ENCODE results near the gene OR11H7. TPM values are rescaled to one million over a fixed set of nuclear protein-coding genes. Genes with fewer than 3 reads are reported as not detected.
"Not testable (repeated sequence)": the region's sequence is repeated elsewhere in the genome, so short reads cannot be mapped to it uniquely, and the experiment has no call there.

The OR11H7 gene
- total RNA-seq, 4 donors from 2014 or later, result not detected

GRCh38 chr14:20194101-20194500 lies 34.7 kb upstream of the OR11H7 start:
- ATAC-seq (ENCODE audit: low FRiP score), result no peak

GRCh38 chr14:20195170-20195569 lies 33.6 kb upstream of the OR11H7 start:
- DNase-seq (ENCODE audit: low spot score); ATAC-seq (ENCODE audit: low FRiP score): not testable (repeated sequence)

More at GRCh38 chr14:20194101-20194500, 34.7 kb upstream of the OR11H7 start:
- no peak for TF ChIP-seq CTCF (IDR thresholded peaks at IDR 0.05)
- DNase-seq (ENCODE audit: low spot score), result no peak

GRCh38 chr14:20195911-20196310 lies 32.9 kb upstream of the OR11H7 start:
- DNase-seq (ENCODE audit: low spot score) (no peak), ATAC-seq (ENCODE audit: low FRiP score) (no peak)
- no peak for TF ChIP-seq CTCF (IDR thresholded peaks at IDR 0.05)

- no peak for DNase-seq (ENCODE audit: low spot score)
- no peak for ATAC-seq (ENCODE audit: low FRiP score)
- no peak for TF ChIP-seq CTCF (IDR thresholded peaks at IDR 0.05)
Observed at GRCh38 chr14:20197459-20197858, 31.3 kb upstream of the OR11H7 start.

GRCh38 chr14:20198991-20199390 lies 29.8 kb upstream of the OR11H7 start:
- TF ChIP-seq CTCF (IDR thresholded peaks at IDR 0.05), result no peak
- no peak for DNase-seq (ENCODE audit: low spot score)
- no peak for ATAC-seq (ENCODE audit: low FRiP score)

GRCh38 chr14:20204721-20205120 lies 24.1 kb upstream of the OR11H7 start:
- no peak for ATAC-seq (ENCODE audit: low FRiP score)
- no peak for DNase-seq (ENCODE audit: low spot score)
- no peak for TF ChIP-seq CTCF (IDR thresholded peaks at IDR 0.05)

- no peak for TF ChIP-seq CTCF (IDR thresholded peaks at IDR 0.05)
- no peak for DNase-seq (ENCODE audit: low spot score)
- no peak for ATAC-seq (ENCODE audit: low FRiP score)
Observed at GRCh38 chr14:20209595-20209994, 19.2 kb upstream of the OR11H7 start.

GRCh38 chr14:20212406-20212805 lies 16.4 kb upstream of the OR11H7 start:
- DNase-seq (ENCODE audit: low spot score); ATAC-seq (ENCODE audit: low FRiP score): not testable (repeated sequence)

Measured in omental fat pad (tissue), 4 donors.